C4-2B (cell line): ENCODE data around the gene GGCX.

Experiments used
- H3K27ac ChIP-seq: fragments of 450-650 bp; 2 replicates; pipeline ENCODE4 v1.5.1; 2017
- ZFX ChIP-seq: fragments of 450-650 bp; IDR thresholded peaks from 2 replicates; pipeline ENCODE4 v1.6.1; 2017
- TF ChIP-seq, protein P1 (sequence below): fragments of 450-650 bp; conservative IDR thresholded peaks from 2 replicates; pipeline ENCODE4 v1.5.1; 2017; ENCODE audit warnings: mild to moderate bottlenecking

Gene GGCX

DNA sequence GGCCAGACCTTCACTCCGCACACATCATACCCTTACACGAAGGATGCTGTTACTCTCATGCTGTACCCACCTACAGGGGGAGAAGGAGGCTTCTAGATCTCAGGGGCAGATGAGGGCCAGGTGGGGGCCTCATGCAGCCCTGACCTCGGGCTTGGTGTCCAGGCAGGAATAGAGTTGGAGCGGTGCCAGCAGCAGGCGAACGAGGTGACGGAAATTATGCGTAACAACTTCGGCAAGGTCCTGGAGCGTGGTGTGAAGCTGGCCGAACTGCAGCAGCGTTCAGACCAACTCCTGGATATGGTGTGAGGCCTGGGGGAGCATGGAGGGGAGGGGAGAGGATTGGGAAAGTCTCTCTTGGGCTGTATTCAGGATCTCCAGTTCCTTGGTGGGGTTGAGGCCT is 30.3 kb upstream of the GGCX start:
- H3K27ac ChIP-seq: no peak overlapping the region
- TF ChIP-seq, protein P1, sequence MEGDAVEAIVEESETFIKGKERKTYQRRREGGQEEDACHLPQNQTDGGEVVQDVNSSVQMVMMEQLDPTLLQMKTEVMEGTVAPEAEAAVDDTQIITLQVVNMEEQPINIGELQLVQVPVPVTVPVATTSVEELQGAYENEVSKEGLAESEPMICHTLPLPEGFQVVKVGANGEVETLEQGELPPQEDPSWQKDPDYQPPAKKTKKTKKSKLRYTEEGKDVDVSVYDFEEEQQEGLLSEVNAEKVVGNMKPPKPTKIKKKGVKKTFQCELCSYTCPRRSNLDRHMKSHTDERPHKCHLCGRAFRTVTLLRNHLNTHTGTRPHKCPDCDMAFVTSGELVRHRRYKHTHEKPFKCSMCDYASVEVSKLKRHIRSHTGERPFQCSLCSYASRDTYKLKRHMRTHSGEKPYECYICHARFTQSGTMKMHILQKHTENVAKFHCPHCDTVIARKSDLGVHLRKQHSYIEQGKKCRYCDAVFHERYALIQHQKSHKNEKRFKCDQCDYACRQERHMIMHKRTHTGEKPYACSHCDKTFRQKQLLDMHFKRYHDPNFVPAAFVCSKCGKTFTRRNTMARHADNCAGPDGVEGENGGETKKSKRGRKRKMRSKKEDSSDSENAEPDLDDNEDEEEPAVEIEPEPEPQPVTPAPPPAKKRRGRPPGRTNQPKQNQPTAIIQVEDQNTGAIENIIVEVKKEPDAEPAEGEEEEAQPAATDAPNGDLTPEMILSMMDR: no peak
- TF ChIP-seq ZFX: no peak

- TF ChIP-seq, protein P1: no peak
- TF ChIP-seq ZFX: no peak
- no peak overlapping the region for H3K27ac ChIP-seq
Measured at GRCh38 chr2:85590950-85591349, 29.7 kb upstream of the GGCX start.

DNA sequence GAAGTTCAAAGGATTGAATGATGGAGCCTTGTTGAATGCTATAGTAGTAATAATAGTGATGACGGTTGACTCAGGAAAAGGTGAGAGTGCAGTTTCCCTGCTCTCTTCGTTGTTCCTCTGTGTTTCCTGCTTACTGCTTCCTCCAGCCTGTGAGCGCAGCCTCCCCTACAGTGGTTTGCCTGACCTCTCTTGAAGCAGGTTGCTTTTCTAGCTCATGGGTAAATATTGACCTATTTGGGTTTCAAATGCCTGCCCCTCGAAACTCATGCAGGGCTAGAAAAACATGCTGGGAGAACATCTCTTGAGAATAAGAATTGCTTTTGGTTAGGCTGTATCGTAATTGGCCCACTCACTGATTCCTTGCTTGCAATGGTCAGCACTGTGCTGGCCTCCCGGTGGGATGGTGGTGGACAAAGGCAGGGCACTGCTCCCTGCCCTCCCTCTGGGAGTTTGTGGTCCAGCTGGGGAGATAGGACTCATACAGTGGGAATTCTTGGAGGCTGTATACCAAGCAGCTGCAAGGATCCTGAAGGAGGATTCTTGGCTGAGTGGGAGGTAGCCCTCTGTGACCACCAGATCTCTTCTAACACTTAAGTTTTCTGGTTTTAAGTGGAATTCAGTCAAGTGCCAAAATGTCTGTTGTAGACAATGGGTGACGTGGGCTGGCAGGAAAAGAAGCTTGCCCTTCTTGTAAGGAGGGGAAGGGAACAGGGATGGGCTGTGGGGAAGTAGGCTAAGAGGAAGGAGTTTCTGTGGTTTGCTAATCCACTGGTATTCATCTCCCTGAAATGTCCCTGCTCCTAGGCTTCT is 28.9 kb upstream of the GGCX start:
- TF ChIP-seq ZFX: no peak
- TF ChIP-seq, protein P1: no peak
- H3K27ac ChIP-seq: no peak overlapping the region

- no peak overlapping the region for H3K27ac ChIP-seq
- TF ChIP-seq ZFX: no peak
- TF ChIP-seq, protein P1: no peak
Measured at GRCh38 chr2:85589181-85589580, 27.9 kb upstream of the GGCX start.

GRCh38 chr2:85588645-85589044 is 27.4 kb upstream of the GGCX start:
- no peak for TF ChIP-seq ZFX
- TF ChIP-seq, protein P1: no peak
- H3K27ac ChIP-seq: no peak overlapping the region

DNA sequence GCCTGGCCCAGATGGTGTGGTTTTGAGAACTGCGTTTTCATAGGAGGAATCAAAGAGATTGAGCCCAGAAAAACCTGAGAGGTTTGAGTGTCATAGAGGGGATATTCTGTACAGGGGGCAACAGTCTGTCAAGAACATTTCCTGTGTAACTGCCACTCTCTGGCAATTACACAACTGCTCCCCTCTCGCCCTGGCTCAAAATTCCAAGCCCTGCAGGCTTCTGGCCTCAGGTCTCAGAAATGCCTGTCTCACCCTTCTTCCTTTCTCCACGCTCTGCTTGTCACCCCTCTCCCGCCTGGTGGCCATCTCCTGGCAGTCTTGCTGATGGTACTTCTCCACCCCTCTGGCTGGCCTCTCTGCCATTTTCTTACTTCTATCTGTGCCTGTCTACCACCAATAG is 26.9 kb upstream of the GGCX start:
- TF ChIP-seq, protein P1: no peak
- TF ChIP-seq ZFX: no peak
- H3K27ac ChIP-seq: no peak overlapping the region

GRCh38 chr2:85585781-85586105 is 24.4 kb upstream of the GGCX start:
- H3K27ac ChIP-seq: no peak overlapping the region

More at GRCh38 chr2:85585781-85586105, 24.4 kb upstream of the GGCX start:
- TF ChIP-seq, protein P1: no peak
- TF ChIP-seq ZFX: no peak
